Measurements from ENCODE around the gene CNTN5. TPM values are rescaled to one million over a fixed set of nuclear protein-coding genes. Genes with fewer than 3 reads are reported as not detected.

The CNTN5 gene
- total RNA-seq, 1 donor, result under 0.01 TPM

- no peak overlapping the region for H3K4me3 ChIP-seq (ENCODE audit: low read depth, low read length)
- no peak for TF ChIP-seq CTCF (IDR thresholded peaks at IDR 0.05; ENCODE audit: insufficient read depth, low read depth, low read length)
- DNase-seq (ENCODE audit: low read depth), result no peak
Measured at GRCh38 chr11:99531468-99531867, 510.7 kb downstream of the CNTN5 start.

DNA sequence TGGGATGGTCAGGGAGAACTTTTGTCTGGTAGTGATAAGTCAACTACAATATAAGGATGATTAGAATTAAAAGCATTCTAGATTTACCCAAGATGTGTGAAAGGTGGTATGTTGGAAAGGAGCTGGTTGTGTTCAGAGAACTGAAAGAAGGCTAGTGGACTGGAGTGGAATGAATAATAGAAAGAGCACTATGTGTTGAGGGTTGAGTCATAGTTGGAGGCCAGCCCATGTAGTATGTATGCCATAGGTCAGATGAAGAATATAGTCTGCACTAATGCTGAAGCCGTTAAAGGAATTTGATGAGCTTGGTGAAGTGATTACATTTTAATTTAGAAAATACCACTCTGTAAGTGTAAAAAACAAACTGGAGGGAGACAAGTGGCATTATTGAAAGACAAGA, 514.1 kb downstream of the CNTN5 start:
- no peak overlapping the region for H3K4me3 ChIP-seq (ENCODE audit: low read depth, low read length)
- TF ChIP-seq CTCF (IDR thresholded peaks at IDR 0.05; ENCODE audit: insufficient read depth, low read depth, low read length), result no peak
- DNase-seq (ENCODE audit: low read depth), result peak; percentile 1

DNA sequence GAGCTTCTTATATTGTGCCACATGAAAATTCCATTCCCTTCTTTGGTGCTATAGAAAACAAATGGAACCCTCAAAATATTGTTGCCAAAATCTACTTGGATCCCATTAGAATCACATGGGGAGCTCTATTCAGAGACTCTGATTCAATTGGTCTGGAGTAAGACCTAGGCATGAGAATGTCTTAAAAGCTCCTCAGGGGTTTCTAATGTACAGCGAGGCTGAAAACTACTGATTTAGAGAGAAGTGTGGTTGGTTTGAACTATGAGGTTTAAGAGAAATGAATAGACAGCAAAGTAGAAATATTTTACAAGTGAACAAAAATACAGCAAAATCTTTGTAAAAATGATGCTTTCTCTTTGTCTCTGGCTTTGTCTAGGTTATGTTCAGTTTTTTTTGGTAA, 514.7 kb downstream of the CNTN5 start:
- H3K4me3 ChIP-seq (ENCODE audit: low read depth, low read length), result no peak overlapping the region
- no peak for DNase-seq (ENCODE audit: low read depth)
- TF ChIP-seq CTCF (IDR thresholded peaks at IDR 0.05; ENCODE audit: insufficient read depth, low read depth, low read length), result no peak

- no peak for TF ChIP-seq CTCF (IDR thresholded peaks at IDR 0.05; ENCODE audit: insufficient read depth, low read depth, low read length)
Measured at GRCh38 chr11:99535819-99536218, 515.1 kb downstream of the CNTN5 start.

GRCh38 chr11:99537681-99538080, 516.9 kb downstream of the CNTN5 start:
- no peak for TF ChIP-seq CTCF (IDR thresholded peaks at IDR 0.05; ENCODE audit: insufficient read depth, low read depth, low read length)
- no peak overlapping the region for H3K4me3 ChIP-seq (ENCODE audit: low read depth, low read length)
- no peak for DNase-seq (ENCODE audit: low read depth)

More at GRCh38 chr11:99535819-99536218, 515.1 kb downstream of the CNTN5 start:
- H3K4me3 ChIP-seq (ENCODE audit: low read depth, low read length), result no peak overlapping the region
- DNase-seq (ENCODE audit: low read depth), result no peak

- no peak for TF ChIP-seq CTCF (IDR thresholded peaks at IDR 0.05; ENCODE audit: insufficient read depth, low read depth, low read length)
- H3K4me3 ChIP-seq (ENCODE audit: low read depth, low read length), result no peak overlapping the region
- DNase-seq (ENCODE audit: low read depth), result no peak
Measured at GRCh38 chr11:99545616-99546015, 524.9 kb downstream of the CNTN5 start.

- no peak for DNase-seq (ENCODE audit: low read depth)
- TF ChIP-seq CTCF (IDR thresholded peaks at IDR 0.05; ENCODE audit: insufficient read depth, low read depth, low read length), result no peak
- no peak overlapping the region for H3K4me3 ChIP-seq (ENCODE audit: low read depth, low read length)
Measured at GRCh38 chr11:99548264-99548663, 527.5 kb downstream of the CNTN5 start.
